Left lung (tissue), 10 donors: Measurements from ENCODE around the gene CD8B2. TPM values are rescaled to one million over a fixed set of nuclear protein-coding genes. Genes with fewer than 3 reads are reported as not detected.
A peak's percentile ranks its signal among the peaks of the same experiment; 100 is the strongest.
"Not testable (repeated sequence)": the region's sequence is repeated elsewhere in the genome, so short reads cannot be mapped to it uniquely, and the experiment has no call there.

Source experiments
- ATAC-seq: fragments of 200-7000 bp; cut with Tn5 transposase; one replicate; pipeline ENCODE4 v1.9.1; 2020; ENCODE audit warnings: moderate library complexity
- DNase-seq, 4 donors: peaks; one replicate each; pipeline ENCODE4 v3.0.0-alpha.2; 2013 to 2020
- H3K27ac ChIP-seq, 2 donors: fragments of 200-600 bp; sonication (generic) in 1 of 2; one replicate each; pipeline versions ENCODE4 v1.5.0 to v1.8.0; 2020 to 2021
- H3K27me3 ChIP-seq, 2 donors: fragments of 200-600 bp; sonication (generic) in 1 of 2; one replicate each; pipeline versions ENCODE4 v1.5.0 to v1.8.0; 2020 to 2021
- H3K36me3 ChIP-seq, 2 donors: fragments of 200-600 bp; sonication (generic) in 1 of 2; one replicate each; pipeline versions ENCODE4 v1.5.0 to v1.8.0; 2020 to 2021
- H3K4me1 ChIP-seq, 2 donors: fragments of 200-600 bp; one replicate each; pipeline ENCODE4 v1.8.0; 2021
- H3K4me3 ChIP-seq, 2 donors: fragments of 200-600 bp; sonication (generic) in 1 of 2; one replicate each; pipeline versions ENCODE4 v1.5.0 to v1.8.0; 2020 to 2021; ENCODE audit warnings: mild to moderate bottlenecking in 1 of 2
- H3K9me3 ChIP-seq, 2 donors: fragments of 200-600 bp; sonication (generic) in 1 of 2; one replicate each; pipeline versions ENCODE4 v1.5.0 to v1.8.0; 2020 to 2021
- intact Hi-C, 2 donors: fragments of 100-400 bp; cut with DNase I; formaldehyde crosslinking; loops; one replicate each; pipeline versions ENCODE4 v1.11.2 to v1.14.2; 2022
- polyA plus RNA-seq, 6 donors: library from polyadenylated mRNA; unstranded; fragments of 120-200 nt; gene quantifications; one replicate each; pipeline ENCODE4 v1.2.1, GENCODE V29; 2013; ENCODE audit not compliant: insufficient read length in 6 of 6
- total RNA-seq, 2 donors: library from RNA; stranded (reverse); fragmentation: NEBNext Ultra II Directional; extraction: Animal tissue kit (Norgen Biotek cat#: 25700); gene quantifications; one replicate each; pipeline ENCODE4 v1.2.1, GENCODE V29; 2021
- TF ChIP-seq, protein P1 (sequence below), 2 donors: fragments of 200-600 bp; sonication (generic) in 1 of 2; IDR thresholded peaks; one replicate each; pipeline versions ENCODE4 v1.5.0 to v1.8.0; 2021; ENCODE audit warnings: antibody characterized with exemption in 2 of 2
- donor health status: DM: no; HTN: yes; CAD: no.
- donor health status: DM: no; HTN: no; CAD: no.

CD8B2 gene
- total and polyA plus RNA-seq, 8 donors = 0.10 to 0.74 (median 0.29) TPM; not detected in 1

DNA sequence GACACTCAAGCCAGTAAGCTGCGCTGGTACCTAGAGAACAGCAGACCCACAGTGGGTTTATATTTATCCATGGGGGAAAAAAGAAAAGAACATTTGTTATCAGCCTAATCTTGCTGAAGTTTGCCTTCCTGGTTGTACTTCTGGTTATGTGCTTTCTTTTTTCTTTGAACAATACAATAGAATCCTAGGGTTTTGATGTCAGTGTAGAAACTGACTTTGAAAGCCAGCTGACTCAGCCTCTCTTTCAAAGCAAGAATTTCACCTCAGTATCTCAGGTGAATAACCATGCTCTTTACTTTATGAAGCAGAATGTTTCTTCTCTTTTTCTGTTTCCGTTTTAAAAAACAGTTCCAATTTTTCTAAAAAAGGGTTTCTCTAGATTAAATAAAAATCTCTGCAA lies 78.4 kb downstream of the CD8B2 start:
- intact Hi-C loops = no loop called here
- H3K36me3 ChIP-seq = no peaks in the 10 kb centered on the region
- H3K4me1 ChIP-seq = no peaks in the 10 kb centered on the region
- no peaks in the 10 kb centered on the region for H3K9me3 ChIP-seq
- no peak overlapping the region for H3K27ac ChIP-seq
- DNase-seq (no peak), ATAC-seq (no peak)
- no peaks in the 10 kb centered on the region for H3K27me3 ChIP-seq
- TF ChIP-seq, protein P1, sequence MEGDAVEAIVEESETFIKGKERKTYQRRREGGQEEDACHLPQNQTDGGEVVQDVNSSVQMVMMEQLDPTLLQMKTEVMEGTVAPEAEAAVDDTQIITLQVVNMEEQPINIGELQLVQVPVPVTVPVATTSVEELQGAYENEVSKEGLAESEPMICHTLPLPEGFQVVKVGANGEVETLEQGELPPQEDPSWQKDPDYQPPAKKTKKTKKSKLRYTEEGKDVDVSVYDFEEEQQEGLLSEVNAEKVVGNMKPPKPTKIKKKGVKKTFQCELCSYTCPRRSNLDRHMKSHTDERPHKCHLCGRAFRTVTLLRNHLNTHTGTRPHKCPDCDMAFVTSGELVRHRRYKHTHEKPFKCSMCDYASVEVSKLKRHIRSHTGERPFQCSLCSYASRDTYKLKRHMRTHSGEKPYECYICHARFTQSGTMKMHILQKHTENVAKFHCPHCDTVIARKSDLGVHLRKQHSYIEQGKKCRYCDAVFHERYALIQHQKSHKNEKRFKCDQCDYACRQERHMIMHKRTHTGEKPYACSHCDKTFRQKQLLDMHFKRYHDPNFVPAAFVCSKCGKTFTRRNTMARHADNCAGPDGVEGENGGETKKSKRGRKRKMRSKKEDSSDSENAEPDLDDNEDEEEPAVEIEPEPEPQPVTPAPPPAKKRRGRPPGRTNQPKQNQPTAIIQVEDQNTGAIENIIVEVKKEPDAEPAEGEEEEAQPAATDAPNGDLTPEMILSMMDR (IDR thresholded peaks at IDR 0.05) = no peak
- no peak overlapping the region for H3K4me3 ChIP-seq

DNA sequence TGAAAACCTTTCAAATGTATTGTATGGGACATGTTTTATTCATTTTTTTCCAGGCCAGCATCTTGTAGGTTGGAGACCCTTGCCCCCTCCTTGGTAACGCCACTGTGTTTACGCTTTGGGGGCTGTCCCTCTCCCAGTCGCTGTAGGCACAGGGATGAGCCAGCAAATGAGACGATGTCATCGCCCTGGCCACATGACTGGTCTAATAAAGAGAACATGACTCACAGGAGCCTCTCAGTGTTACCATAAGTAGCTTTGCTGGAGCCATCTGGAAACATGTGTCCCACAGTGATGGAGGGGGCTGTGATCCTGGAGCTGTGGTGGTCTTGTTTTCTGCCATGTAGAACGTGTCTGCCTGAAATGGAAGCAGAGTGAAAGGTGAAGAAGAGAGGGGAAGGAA lies 78.9 kb downstream of the CD8B2 start:
- no peaks in the 10 kb centered on the region for H3K4me1 ChIP-seq
- no peak for DNase-seq
- no peaks in the 10 kb centered on the region for H3K27me3 ChIP-seq
- H3K36me3 ChIP-seq = no peaks in the 10 kb centered on the region
- TF ChIP-seq, protein P1 (IDR thresholded peaks at IDR 0.05) = no peak
- no peaks in the 10 kb centered on the region for H3K9me3 ChIP-seq
- H3K27ac ChIP-seq = no peak overlapping the region
- H3K4me3 ChIP-seq = no peak overlapping the region
- intact Hi-C loops = no loop called here
- ATAC-seq = peak; percentile 25

DNA sequence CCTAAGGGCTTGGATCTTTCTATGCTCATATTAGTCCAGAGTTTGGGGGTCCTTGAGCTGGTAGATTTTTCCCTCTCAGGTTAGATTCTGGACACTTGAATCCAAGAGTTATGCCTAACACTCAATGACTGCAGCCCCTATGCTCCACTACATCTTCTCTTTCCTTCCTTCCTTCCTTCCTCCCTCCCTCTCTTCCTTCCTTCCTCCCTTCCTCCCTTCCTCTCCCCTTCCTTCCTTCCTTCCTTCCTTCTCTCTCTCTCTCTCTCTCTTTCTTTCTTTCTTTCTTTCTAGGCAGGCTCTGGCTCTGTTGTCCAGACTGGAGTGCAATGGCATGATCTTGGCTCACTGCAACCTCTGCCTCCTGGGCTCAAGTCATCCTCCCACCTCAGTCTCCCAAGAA lies 79.3 kb downstream of the CD8B2 start:
- DNase-seq, H3K27me3 ChIP-seq, H3K4me3 ChIP-seq, H3K36me3 ChIP-seq, H3K9me3 ChIP-seq, ATAC-seq, H3K27ac ChIP-seq, H3K4me1 ChIP-seq, intact Hi-C loops: not testable (repeated sequence)

DNA sequence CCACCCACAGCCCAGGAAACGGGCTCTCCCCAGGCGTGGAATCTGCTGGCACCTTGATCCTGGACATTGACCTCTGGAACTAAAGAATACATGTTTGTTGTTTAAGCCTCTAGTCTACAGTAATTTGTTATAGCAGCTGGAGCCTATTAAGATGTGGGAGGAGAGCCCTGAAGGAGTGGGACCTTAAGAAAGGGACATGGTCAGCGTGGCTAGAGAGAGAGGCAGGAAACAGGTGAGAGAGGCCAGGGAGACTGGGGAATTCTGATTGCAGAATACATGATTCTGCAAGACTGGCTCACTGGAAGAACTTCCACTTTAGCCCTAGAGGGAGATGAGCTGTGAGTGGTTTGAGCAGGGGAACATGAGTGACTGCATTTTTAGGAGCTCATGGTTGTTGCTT lies 83.2 kb downstream of the CD8B2 start:
- intact Hi-C loops = no loop called here
- DNase-seq (no peak), ATAC-seq (no peak)
- Histone ChIP-seq H3K9me3 (no peaks in the 10 kb centered on the region), H3K27ac (no peak overlapping the region), H3K4me3 (no peak overlapping the region), H3K36me3 (no peaks in the 10 kb centered on the region), H3K27me3 (no peaks in the 10 kb centered on the region), H3K4me1 (no peaks in the 10 kb centered on the region)
- TF ChIP-seq, protein P1 (IDR thresholded peaks at IDR 0.05) = no peak

Other genes with a start within 250 kb of the CD8B2 start
- under 1 TPM in 1 of 2 donors, not detected in 1; 0.17 TPM for gene RGPD3, start 19.0 kb upstream of the CD8B2 start, total RNA-seq
- gene RGPD3, start 19.0 kb upstream of the CD8B2 start, polyA plus RNA-seq = under 1 TPM; 0.15 to 0.79 (median 0.36) TPM